HG02885 (cell line): ENCODE measurements around the gene SMIM13.

Experiments
- ATAC-seq: cut with Tn5 transposase; IDR thresholded peaks from one replicate; pipeline ENCODE4 v1.9.1; 2021; ENCODE audit warnings: mild to moderate bottlenecking; ENCODE audit not compliant: unreplicated experiment, poor library complexity

The SMIM13 gene

DNA sequence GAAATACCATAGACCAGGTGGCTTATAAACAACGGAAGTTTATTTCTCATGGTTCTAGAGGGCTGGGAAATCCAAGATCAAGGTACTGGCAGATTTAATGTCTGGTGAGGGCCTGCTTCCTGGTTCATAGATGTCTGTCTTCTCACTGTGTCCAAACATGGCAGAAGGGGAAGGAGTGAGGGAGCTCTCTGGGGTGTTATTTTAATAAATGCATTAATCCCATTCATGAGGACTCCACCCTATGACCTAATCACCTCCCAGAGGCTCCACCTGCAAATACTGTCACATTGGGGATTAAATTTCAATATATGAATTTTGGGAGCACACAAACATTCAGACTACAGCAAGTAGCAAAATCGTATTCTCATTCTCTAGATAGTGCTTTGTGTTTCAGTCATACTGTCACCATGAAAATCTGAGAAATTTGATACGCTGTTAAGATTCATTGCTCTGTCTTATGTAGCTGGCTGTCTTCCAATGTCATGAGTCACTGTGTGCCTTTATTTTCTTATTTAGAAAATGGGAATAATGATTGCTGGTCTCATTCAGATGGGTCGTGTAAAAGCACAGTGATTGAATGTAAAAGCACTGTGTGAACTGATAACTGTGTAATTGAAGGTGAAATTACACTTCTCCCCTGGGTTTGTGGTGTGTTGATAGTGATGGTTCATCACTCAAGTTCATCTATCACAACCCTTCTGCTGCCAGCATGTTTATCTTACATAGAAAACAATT is 26.8 kb downstream of the SMIM13 start:
- no peak for ATAC-seq

DNA sequence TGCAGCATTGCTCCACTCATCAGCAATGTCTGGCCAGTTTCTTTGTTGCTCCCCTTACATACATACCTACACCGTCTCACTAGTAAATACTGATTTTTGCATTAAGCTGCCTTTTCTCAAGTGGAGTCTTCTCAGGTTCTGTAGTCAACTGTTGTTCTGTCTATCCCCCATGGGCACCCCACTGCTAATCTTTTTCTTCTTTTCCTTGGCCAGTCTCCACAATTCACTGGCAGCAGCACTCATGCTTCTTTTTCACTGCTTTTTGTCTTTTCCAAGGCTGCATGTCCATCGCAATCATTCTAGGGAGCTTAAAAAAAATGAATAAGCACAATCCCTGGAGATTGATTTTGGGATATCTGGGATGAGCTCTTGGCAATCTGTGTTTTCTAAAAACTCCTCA is 28.2 kb downstream of the SMIM13 start:
- ATAC-seq = no peak

DNA sequence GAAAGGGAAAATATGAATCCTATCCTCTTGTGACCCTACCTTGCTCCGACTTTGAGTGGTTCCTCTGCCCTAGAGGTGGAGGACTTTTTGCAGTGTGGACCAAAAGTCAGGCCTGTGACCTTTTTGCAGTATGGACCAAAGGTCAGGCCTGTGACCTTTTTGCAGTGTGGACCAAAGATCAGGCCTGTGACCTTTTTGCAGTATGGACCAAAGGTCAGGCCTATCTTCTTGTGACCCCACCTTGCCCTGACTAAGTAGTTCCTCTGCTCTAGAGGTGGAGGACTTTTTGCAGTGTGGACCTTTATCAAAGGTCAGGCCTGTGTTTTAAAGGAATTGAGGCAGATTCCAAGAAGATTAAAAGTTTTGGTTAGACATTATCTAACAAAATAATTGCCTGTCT is 28.7 kb downstream of the SMIM13 start:
- no peak for ATAC-seq

DNA sequence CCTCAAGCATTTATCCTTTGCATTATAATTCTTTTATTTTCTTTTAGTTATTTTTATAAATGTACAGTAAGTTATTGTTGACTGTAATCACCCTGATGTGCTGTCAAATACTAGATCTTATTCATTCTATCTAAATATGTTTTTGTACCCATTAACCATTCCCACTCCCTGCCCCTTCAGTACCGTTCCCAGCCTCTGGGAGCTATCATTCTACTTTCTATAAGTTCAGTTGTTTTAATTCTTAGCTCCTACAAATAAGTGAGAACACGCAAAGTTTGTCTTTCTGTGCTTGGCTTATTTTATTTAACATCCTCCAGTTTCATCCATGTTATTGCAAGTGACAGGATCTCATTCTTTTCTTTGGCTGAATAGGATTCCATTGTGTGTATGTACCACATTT is 30.3 kb downstream of the SMIM13 start:
- no peak for ATAC-seq

DNA sequence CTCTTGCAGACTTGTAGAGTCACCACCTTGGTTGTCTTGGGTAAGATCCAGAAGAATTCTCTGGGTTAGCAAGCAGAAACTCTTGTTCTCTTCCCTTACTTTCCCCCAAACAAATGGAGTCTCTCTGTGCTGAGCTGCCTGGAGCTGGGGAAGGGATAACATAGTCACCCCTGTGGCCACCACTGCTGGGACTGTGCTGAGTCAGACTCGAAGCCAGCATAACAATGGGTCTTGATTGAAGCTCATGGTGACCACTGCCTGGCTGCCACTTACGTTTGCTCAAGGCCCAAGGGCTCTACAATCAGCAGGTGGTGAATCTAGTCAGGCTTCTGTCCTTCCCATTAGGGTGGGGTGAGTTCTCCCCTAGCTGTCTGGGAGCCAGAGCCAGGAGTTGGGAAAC is 33.2 kb downstream of the SMIM13 start:
- no peak for ATAC-seq

DNA sequence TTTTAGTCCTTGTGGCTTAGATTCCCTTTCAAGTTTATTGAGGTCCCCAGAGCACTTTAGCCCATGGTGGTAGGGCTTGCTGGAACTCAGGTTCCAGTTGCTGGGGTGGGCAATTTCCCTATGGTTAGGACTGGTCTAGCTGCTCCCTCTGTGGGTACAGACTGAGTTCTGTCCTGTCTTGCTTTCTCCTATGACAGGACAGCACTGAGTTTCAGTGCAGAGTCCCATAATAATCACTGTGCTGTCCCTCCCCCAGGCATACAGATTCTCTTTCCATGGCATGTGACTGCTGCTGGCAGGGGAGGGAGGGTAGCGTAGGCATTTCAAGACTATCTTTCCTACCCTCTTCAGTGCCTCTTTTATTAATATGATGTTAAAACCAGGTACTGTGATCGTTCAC is 35.0 kb downstream of the SMIM13 start:
- no peak for ATAC-seq

DNA sequence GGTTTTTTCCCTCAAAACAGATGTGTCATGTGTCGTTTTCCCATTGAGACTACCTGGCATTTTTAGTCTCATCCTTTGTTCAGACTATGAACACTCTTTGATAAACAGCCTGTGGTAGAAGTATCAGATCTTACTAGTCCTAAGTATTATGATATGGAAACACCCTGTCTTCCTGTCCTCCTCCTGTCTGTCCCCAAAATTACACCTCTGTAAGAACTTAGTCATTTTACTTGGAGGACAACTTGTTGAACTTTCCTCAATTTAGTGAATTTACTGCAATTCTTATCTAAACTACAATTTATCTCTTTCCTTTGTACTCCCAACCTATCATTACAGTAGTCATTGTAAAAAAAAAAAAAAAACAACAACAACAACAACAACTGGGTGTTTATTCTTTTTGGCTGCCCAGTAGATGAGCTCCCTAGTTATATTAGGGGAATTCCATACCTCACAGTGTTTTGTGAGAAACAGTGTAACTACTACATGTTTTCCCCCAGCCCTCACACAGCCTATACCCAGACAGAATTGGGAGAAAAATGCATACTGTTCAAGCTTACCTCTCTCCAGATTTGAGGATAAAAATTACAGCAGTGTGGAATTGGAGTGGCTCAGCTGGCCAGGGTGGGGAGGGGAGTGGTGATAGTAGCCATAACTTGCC is 36.4 kb downstream of the SMIM13 start:
- ATAC-seq = peak; percentile 46

DNA sequence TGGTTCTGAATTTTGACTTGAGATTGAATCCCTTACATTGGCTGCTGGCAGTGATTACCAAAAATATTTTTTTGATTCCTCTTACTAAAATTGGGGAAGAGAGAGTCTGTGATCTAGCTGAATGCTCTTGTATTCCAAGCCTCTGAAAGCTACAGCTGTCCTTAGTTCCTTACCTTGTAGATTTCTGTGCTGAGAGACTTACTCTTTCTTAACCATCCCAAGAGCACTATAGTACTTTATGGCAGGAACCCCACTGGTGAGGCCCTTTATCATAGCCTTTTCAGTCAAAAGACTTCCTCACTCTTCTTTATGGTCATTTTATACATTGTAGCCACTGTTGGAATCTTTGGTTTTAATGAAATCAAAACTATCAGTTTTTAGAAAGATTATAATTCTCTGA is 37.0 kb downstream of the SMIM13 start:
- ATAC-seq = no peak

DNA sequence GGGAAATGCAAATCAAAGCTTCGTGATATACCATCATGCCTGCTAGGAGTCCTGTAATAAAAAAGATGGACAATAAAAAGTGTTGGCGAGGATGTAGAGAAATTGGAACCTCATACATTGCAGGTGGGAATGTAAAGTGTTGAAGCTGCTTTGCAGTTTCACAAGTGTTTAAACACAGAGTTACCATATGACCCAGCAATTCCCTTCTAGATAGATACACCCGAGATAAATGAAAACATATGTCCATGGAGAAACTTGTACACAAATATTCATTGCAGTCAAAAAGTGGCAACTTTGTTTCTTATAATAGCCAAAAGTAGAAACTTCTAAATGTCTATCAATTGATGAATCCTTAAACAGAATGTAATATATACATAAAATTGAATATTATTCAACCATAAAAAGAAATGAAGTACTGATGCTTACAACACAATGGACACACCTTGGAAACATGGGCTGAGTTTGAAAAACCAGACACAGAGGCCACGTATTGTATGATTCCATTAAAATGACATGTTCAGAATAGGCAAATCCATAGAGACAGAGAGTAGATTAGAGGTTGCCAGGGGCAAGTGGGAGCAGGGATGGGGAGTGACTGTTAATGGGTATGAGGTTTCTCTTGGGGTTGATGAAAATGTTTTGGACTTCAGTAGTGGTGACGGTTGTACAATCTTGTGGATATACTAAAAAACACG is 38.7 kb downstream of the SMIM13 start:
- ATAC-seq = no peak

DNA sequence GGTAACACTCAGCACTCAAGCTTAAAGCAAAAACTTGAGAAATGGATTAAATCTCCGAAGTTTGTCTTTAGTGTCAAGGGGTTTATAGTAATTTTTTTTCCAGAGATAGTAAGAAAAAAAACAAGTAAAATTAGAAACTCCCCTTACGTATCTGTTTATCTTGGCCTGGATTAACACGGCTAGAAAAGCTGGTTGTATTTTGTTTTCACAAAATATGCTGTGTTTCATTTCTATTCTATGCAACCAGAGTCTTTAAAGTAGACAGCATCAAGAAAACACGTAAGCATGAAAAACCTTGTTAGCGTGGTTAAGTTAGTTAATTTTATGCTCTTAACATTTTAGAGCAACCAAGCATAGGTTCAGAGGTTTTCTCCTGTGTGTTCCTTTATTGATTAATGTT is 39.6 kb downstream of the SMIM13 start:
- ATAC-seq = no peak

DNA sequence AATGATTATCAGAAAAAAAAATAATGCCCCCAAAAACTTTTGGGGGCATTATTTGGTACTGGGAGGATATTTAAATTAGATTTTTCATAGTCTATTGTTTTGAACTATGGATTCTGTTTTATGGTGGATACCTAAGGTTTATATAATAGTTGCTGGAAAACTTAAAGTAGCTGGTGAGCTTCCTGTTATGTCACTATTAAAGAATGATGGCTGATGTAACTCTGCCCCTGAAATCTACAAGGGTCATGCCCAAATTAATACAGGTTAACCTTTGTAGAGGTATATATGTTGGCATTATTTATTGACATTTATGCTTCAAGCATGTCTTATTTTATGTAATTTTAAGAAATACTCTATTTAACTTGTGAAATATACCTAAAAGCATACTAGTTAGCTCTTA is 43.2 kb downstream of the SMIM13 start:
- no peak for ATAC-seq

DNA sequence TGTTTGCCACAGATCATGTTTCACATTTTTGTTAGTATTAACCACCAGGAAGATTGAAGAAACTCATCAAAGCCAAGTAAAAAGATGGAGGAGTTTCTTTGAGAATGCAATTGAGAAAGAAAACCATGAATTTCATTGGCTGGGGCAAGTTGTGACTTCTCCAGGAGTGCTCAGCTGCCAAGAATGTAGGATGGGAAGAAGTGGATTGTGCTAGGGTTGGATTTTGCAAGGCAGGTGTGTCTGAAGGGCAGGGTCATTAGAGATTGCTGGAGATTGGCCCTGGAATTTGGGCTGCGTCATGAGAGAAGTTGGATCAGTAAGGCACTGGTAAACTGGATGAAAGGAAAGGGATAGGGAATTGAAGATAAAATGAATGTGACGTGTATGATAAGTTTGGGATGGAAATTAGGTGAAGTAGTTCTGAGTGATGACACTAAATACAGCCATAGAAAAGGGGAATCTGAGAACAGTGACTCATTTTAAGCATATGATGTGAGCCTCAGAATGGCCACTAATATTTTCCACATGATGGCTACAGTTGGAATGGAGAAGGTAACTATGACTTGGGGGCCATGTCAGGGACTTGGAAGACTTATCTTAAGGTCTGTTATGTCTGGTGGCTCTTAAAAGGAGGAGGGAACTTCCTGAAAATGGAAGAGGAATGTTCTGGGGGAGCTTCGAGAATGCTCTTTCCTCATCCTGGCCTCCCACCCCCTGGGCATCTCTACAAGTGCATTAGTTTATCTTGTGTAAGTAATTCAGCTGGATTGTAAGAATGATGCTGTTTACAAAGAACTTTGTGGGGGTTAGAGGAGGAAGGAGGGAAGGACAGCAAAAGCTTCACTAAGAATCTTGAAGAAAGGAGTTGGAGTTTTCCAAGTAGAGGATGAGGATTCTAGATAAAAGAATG is 45.7 kb downstream of the SMIM13 start:
- peak; percentile 83 for ATAC-seq

DNA sequence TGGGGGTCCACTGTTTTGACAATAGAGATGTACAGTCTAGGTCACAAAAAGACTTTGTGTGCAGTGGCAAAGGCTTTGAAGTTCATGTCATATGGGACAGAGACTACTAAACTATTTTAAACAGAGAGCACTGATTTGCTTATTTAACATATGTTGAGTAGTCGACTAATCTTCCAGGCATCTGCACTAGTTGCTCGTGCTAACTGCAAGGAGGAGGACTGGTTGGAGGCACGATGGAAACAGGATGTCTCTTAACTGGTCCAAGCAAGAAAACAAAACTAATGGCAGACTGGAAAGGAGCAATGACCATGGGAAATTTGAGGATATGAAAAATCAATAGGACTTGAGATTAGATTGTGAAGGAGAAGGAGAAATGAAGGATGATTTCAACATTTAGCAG is 46.4 kb downstream of the SMIM13 start:
- no peak for ATAC-seq

DNA sequence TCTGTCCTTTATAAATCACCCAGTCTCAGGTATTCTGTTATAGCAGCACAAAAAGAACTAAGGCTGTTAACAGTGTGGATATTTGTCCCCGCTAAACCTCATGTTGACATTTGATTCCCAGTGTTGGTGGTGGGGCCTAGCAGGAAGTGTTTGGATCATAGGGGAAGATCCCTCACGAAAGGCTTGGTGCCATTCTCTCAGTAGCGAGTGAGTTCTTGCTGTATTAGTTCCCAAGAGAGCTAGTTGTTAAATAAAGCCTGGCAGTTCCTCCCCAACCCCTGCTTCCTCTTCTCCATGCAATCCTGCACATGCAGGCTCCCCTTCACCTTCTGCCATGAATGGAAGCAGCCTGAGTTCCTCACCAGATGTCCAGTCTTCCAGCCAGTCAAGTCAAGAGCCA is 47.7 kb downstream of the SMIM13 start:
- no peak for ATAC-seq

DNA sequence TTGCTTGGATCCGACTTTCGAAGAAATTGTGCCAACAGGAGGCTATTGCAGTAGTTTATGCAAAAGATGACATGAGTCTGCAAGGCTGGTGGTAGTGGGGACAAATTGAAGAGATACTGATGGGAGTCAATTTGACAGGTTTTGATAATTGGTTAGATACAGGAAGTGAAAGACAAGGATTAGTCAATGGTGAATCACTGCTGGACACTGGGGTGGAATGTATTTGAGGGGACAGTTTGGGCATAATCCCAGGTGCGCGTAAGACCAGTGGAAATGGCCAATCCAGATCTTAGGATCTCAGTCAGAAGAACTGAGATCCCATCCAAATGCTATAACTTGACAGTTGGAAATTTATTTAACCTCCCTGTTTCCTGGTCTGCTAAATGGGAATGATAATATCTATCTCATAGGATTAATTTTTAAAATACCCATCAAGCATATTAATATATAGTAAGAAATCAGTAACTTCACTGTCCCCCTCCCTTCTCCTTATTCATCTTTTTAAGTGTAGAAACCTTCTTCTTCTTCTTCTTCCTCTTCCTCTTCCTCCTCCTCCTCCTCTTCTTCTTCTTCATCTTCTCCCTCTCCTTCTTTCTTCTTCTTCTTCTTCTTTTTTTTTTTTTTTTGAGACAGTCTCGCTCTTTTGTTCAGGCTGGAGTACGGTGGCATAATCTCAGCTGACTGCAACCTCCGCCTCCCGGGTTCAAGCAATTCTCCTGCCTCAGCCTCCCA is 48.8 kb downstream of the SMIM13 start:
- ATAC-seq = no peak

DNA sequence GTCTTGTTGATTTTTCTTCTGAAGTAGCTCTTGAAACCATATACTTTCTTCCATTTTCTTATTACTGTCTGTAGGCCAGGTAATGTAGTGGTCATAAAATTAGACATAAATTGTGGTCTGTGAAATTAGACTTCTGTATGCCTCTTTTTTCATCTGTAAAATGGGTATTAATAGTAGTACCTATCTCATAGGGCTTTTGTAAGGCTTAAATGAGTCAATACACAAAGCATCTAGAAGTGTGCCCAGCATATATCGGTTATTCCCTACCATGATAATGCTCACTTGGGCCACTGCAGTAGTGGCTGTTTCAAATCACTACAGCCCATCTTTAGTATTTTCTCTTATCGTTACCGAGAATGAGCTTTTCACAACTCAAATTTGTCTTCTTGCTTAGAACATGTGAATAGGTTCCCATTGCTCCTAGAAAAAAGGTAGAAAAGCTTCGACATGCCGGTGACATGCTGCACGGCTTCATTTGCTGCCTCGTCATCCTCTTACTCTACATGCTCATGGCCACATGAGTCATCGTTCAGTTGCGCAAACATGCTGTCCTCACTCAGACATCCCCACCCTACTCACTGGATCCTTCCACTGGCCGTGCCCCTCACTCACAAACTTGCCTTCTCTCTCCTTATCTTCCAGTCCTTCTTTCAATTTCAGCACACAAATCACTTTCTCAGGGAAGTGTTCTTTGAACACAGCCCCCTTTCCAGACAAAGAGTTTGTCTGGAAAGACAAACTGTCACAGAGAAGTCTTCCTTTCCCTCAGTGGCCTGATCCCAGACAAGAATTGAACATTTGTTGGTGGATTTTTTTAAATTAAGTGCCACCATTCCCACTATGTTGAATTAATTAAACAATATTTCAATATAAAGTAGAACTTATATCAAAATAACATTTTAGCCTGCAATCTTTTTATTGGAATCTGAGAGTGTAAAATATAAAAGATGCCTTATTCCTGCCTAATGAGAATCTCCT is 50.0 kb downstream of the SMIM13 start:
- no peak for ATAC-seq

DNA sequence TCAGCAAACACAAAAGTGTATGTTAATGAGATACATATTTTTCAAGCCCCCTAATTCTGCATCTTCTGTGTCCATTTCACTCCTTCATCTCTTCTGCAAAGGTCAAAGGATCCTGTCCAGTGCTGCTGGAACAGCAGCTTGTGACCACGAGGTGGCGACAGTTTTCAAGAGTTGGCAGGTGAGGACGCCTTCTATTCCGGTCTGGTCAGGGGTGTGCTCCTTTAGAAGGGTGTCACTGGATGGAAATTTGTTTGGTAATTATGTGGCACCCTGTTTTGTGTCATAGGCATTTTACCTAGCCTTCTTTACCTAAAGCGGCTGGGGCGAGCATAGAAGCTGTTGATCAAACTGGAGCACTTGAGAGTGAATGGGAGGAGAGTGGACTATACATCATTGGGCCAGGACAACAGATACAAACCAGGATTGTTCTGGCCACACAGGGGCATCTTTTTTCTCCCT is 50.8 kb downstream of the SMIM13 start:
- peak; percentile 88 for ATAC-seq

DNA sequence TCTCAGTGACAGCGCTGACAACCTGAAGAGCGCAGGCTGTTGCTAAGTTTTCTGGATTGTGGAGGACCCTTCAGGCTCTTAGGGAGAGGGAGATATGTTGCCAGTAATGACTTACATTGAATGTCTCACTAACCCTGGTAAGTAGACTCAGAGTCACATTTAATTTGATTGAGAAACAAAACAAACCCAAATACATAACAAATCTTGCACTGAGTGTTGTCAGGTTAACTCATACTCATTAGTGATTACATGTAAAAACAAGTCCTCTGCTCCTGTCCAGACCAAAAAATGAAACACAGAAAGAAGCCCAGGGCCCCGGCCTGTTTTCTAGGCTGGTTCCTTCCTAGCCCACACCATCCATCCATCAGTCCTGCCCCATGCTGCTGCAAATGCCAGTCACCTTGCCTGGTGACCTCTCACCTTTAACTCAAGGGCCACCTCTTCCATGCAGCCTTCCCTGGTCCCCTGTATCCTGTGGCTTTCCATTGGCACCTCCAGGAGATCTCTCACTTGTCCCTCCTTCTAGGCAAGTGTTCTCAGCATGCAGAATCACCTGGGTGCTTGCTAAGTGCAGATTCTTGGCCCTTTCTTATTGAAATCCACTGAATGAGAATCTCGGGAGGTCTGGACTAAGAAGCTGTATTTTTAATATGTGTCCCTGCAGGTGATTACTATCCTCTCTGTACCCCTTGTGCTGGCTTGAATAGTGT is 52.6 kb downstream of the SMIM13 start:
- no peak for ATAC-seq
